Adipose tissue (tissue), 3 donors: ENCODE results near the gene HOXA2. TPM values are rescaled to one million over a fixed set of nuclear protein-coding genes. Genes with fewer than 3 reads are reported as not detected.

Experiments used
- H3K27ac ChIP-seq: one replicate; pipeline ENCODE4 v1.5.1; 2013; ENCODE audit warnings: low read depth, low read length
- WGBS, 3 donors: extraction: QIAGEN DNeasy Blood & Tissue Kit; methylation state at CpG; one replicate each; pipeline ENCODE4 v1.1.7; 2013; 5-methylcytosine and 5-hydroxymethylcytosine counted together
- polyA plus RNA-seq, 3 donors: library from polyadenylated mRNA; stranded (reverse); fragments of 200-250 nt; gene quantifications; one replicate each; pipeline ENCODE4 v1.2.3, GENCODE V29; 2013
- donor health status: healthy with polysubstance abuse.
- donor health status: Bipolar disorder and iron deficiency.
- donor health status: healthy.

HOXA2 gene
- polyA plus RNA-seq, 3 donors, result 0.20 to 1.0 (median 0.92) TPM

- 23 to 63% (median 46%) methylated on average over 28 of the region's 28 CpGs for WGBS, 3 donors
- no peak overlapping the region for H3K27ac ChIP-seq
These were observed 26.6 kb upstream of the HOXA2 start for GRCh38 chr7:27128776-27129728.

DNA sequence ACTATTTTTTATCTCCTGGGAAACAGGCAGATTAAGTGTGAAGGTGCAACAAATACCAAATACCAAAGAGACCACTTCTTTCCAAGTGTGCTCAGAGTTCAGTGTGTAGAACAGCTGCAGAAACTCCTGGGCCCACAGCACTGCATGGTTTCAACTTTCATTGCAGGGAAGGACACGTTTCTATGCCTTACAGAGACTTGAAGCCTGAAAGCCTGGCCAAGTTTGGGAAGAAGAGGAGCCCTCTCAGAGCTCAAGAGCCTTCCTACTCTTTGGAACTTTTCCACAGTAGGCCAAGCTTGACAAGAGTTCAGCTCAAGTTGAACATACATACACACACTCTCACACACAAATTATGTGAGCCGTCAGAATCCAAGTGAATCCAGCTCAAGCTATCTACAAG lies 25.6 kb upstream of the HOXA2 start:
- WGBS, 3 donors, result 34 to 51% (median 35%) methylated on average over 2 of the region's 2 CpGs
- no peak overlapping the region for H3K27ac ChIP-seq

DNA sequence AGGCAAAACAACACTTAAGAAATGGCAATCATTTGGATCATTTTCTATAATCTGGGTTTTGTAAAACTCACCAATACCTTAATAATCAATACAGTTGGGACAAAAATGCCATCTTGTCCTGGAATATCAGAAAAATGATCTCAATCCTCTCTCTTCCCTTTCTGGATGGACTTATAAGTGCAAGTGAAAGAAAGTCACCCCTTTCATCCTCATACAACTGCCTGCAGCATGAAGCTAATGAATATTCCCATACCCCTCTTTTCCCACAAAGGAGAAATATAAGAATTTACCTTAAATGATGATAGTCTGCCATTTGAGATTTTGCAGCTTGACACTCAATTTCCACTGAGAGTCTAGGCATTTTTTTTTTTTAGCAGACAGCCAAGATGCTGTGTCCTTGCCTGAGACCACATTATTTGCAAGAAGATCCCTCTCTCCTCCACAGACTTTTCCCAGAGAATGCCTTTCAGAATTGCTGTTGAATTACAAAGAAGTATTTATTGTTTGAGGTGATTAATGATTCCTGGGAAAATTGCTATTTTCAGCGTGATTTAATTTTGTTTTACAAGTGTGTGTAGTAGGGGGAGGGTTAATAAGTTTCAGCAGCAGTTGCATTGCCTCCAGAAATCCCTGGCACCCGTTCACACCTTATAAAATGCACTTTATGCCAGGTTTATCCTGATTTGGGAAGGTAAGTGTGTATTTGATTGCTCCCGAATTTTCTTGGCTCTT lies 24.3 kb upstream of the HOXA2 start:
- 18 to 70% (median 64%) methylated on average over 3 of the region's 3 CpGs for WGBS, 3 donors
- no peak overlapping the region for H3K27ac ChIP-seq

- 22 to 55% (median 51%) methylated on average over 5 of the region's 5 CpGs for WGBS, 3 donors
- no peak overlapping the region for H3K27ac ChIP-seq
These were observed 23.5 kb upstream of the HOXA2 start for GRCh38 chr7:27125986-27126394.

DNA sequence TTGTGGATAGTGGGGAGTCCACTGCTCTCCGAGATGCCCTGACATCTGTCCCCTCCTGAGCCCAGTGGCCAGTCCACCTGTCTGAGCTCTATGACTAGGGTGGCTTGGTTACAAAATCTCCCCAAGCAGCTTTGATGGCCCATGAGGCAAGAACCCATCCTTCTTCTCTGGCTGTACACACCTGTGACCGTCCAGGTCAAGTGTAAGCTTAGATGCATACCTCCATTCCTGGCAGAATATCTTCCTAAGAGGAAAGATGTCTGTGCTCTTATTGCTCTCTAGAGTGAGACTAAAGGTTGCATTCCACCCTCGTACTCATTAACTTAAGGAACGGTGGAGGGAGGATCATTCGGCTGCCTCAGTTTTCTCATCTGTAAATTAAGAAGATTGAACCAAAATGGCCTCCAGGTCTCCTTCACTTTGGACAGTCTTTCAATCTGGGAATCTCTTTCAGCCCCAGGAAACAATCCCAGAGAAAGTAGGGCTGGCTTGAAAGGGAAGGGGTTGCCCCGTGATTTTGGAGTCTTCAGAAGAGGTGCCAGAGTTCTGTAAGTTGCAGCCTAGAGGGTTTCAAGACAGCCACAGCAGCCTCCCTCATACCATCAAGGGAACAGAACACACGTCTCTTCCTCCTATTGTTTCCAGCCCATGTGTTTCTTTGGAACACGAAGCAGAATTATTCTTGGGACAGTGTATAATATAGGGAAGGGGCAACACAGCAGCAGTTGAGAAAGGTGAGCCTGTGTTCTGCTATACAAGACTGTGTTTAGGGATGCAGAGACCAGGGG lies 22.6 kb upstream of the HOXA2 start:
- no peak overlapping the region for H3K27ac ChIP-seq
- WGBS, 3 donors, result 39 to 73% (median 73%) methylated on average over 8 of the region's 8 CpGs

GRCh38 chr7:27124096-27124901 lies 21.8 kb upstream of the HOXA2 start:
- H3K27ac ChIP-seq, result no peak overlapping the region
- 30 to 65% (median 56%) methylated on average over 43 of the region's 43 CpGs for WGBS, 3 donors

GRCh38 chr7:27123477-27124053 lies 21.1 kb upstream of the HOXA2 start:
- peak overlapping the region; percentile 89 for H3K27ac ChIP-seq
- 29 to 72% (median 69%) methylated on average over 22 to 26 of the region's 26 CpGs for WGBS, 3 donors

DNA sequence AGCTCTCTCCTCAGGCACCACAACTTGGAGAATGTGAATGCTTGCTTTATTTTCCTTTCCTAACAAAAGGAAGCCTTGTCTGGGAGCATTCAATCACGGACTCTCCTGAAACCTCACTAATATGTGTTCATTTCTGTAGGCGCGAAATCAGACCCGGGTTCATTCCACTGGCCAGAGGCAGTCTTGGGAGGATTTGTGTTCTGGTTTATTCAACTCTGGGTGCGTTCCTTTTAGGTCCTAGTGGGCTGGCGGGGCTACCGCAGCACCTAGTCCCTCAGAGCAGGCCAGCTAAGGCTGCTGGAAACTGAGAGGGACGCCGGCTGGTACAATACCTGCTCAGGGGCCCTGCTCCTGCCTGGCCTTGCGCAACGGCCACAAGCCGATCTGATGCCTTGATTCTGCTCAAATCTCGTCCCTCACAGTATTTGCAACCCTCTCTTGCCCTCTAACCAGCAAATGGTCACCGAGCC lies 20.6 kb upstream of the HOXA2 start:
- H3K27ac ChIP-seq, result peak overlapping the region; percentile 89
- 17 to 53% (median 49%) methylated on average over 14 of the region's 14 CpGs for WGBS, 3 donors

GRCh38 chr7:27122077-27122910 lies 19.8 kb upstream of the HOXA2 start:
- WGBS, 3 donors, result 25 to 64% (median 54%) methylated on average over 42 of the region's 42 CpGs

GRCh38 chr7:27121684-27122076 lies 19.2 kb upstream of the HOXA2 start:
- WGBS, 3 donors, result 36 to 63% (median 57%) methylated on average over 7 of the region's 7 CpGs
- H3K27ac ChIP-seq, result peak overlapping the region; percentile 40

More at GRCh38 chr7:27122077-27122910, 19.8 kb upstream of the HOXA2 start:
- peak overlapping the region; percentile 40 for H3K27ac ChIP-seq

- 20 to 44% (median 33%) methylated on average over 1 of the region's 1 CpG for WGBS, 3 donors
- no peak overlapping the region for H3K27ac ChIP-seq
These were observed 17.0 kb upstream of the HOXA2 start for GRCh38 chr7:27119412-27119911.

- no peak overlapping the region for H3K27ac ChIP-seq
- 36 to 38% (median 37%) methylated on average over 3 of the region's 3 CpGs for WGBS, 3 donors
These were observed 16.1 kb upstream of the HOXA2 start for GRCh38 chr7:27118580-27118979.

DNA sequence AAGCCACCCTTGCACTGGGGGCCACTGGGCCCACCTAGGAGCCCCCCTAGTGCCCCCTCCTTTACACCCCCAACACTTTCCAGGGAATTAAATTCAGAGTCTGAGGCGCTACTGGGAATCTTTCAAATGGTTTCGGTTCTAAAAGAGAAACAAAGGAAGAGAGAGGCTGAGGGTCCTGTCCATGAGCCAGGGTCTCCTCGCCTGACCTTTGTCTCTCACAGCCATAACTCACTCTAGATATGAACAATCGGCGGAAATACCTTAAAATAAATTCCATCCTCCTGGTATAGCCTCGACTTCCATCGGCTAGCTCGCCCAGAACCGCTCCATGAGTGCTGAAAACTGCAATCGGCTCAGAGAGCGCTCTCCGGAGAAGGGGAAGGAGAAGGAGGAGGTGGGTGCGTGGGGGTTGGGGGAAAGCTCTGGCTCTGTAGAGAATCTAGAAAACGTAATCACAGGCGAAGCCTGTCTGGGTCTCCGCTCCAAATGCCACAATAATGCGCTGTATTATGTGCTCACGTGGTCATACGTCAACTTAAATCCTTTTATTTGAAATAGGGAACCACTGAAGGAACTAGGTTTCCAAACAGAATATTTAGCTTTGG lies 15.5 kb upstream of the HOXA2 start:
- H3K27ac ChIP-seq, result no peak overlapping the region
- 26 to 42% (median 34%) methylated on average over 19 of the region's 19 CpGs for WGBS, 3 donors

GRCh38 chr7:27116962-27117886 lies 14.7 kb upstream of the HOXA2 start:
- WGBS, 3 donors, result 21 to 53% (median 52%) methylated on average over 12 of the region's 12 CpGs

More at GRCh38 chr7:27116962-27117886, 14.7 kb upstream of the HOXA2 start:
- no peak overlapping the region for H3K27ac ChIP-seq
